ENCODE measurements around the gene SPINK6.

GRCh38 chr5:148186248-148187003 is 16.4 kb upstream of the SPINK6 start:
- TF ChIP-seq ZNF274 (IDR thresholded peaks at IDR 0.05; ENCODE audit: low read depth, low read length) (no peak), SUZ12 (IDR thresholded peaks at IDR 0.05; ENCODE audit: extremely low read depth, insufficient read depth, insufficient read length) (no peak)

All from NT2/D1 (cell line).